ENCODE measurements around the gene BRWD1. TPM values are rescaled to one million over a fixed set of nuclear protein-coding genes. Genes with fewer than 3 reads are reported as not detected.

The BRWD1 gene
- total RNA-seq, 1 donor from 2014 or later, result 104 TPM

Other genes starting within 250 kb of the BRWD1 start
- 57.3 and 59.7 TPM in 2 replicates for gene PSMG1, start 130.2 kb downstream of the BRWD1 start, total RNA-seq
- 223 and 284 TPM in 2 replicates for gene HMGN1, start 35.5 kb upstream of the BRWD1 start, total RNA-seq
- gene LCA5L, start 132.1 kb upstream of the BRWD1 start, total RNA-seq, result 0.70 and 1.7 TPM in 2 replicates
- 0.51 TPM in 2 replicates for gene SH3BGR, start 138.3 kb upstream of the BRWD1 start, total RNA-seq